Cortex of kidney (tissue), 1 donor: ENCODE measurements around the gene CLCN2.

Experiments used
- DNase-seq: peaks from one replicate; lab custom pipeline; 2025; lab: John Stamatoyannopoulos, UW

Gene CLCN2

DNA sequence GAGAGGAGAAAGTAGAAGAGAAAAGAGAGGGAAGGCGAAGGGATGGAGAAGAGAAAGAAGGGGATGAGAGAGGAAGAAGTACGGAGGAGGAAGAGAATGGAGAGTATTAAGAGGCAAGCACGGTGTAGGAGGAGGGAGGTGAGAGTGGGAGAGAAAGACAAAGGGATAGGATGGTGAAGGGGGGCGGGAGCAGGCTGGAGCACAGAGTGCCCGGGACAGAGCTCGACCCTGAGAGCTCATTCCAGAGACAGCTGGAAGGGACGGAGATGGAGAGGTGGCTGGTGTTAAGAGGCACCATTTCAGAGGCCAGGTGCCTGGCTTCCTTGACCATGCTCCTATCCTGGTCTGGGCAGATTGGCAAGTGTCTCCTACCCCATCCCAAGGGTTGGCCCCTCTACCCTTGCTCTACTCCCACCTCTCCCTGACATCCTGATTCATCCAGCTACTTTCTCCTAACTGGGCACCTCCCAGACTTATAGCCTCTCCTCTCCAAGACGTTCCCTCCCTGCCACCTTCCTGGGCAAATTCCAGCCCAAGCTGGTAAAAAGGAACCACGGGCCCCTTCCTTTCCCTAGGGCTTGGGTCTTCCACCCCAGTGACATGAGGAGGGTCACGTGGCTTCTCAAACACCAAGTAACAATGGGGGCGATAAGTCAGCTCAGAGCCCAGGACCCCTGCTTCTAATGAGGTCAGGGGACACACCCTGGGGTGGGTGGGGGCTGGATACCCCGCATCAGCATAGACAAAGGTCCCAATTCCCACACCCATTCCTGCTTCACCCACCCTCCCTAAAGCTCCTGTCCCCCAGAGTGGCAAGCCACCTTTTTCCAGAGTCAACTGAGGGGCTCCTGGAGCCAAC is 1.1 kb downstream of the CLCN2 start:
- no peak for DNase-seq

DNA sequence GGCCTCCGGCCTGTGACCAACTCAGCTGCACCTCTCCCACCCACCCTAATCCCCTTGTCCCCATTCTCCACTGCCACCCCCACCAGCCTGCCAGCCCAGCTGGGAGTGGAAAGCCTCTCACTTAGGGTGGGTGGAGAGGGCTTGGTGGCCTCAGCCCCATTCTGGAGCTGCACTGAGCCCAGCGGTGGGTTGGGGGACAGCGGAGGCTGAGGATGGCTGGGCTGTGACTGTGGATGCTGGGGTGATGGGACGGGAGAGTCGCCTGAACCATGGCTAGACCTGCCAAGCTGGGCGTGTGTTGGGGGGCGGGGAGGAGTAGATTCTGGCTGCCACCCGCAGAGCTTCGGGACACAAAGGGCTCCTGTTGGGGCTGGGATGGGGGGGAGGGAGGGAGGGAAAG is 1.8 kb downstream of the CLCN2 start:
- DNase-seq: no peak

DNA sequence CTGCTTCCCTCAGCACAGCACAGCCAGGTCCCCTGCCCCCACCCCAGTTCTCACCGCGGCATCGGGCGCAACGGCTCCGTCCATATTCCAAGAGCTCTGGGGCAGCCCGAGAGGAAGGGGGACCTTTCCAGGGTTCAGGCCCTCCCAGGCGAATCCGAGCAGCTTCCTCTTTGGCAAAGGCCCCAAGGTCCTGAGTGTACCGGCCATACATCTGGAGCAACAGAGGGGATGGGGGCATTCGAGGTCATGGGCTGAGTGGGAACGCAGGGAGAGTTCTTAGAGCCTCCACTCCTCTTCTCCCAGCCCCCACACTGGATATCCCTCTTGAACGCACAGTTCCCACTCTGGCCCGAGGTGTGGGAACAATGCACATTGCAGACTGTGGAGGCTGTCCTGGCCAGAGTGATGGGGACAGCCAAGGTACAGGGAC is 2.5 kb downstream of the CLCN2 start:
- no peak for DNase-seq

DNA sequence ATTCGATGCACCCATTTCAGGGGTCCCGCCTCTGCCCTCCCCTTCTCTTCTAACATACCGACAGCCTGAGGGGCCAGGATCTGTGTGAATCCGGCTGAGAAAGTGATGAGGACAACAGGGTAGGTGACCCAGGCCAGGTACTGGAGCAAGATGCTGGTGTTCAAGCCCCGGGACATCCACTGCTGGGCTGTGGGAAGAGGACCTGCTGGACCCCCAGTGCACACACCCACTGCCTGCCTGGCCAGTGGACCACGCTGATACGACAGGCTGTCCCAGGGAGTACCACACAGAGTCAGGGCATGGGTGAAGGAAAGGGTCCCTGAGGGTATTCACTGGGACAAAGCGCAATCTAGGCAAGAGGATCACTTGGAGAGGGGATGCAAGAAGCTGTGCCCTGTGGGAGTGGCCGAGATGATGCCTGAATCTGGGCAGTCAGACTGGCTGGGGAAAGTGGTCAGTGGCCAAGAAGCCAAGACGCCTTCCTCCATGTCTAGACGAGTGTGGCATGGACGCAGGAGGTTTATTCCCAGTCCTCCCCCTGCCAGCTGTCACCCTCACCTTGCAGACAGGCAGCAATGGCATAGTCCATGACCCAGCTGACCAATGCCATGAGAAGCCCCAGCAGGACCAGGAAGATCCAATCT is 3.2 kb downstream of the CLCN2 start:
- no peak for DNase-seq

DNA sequence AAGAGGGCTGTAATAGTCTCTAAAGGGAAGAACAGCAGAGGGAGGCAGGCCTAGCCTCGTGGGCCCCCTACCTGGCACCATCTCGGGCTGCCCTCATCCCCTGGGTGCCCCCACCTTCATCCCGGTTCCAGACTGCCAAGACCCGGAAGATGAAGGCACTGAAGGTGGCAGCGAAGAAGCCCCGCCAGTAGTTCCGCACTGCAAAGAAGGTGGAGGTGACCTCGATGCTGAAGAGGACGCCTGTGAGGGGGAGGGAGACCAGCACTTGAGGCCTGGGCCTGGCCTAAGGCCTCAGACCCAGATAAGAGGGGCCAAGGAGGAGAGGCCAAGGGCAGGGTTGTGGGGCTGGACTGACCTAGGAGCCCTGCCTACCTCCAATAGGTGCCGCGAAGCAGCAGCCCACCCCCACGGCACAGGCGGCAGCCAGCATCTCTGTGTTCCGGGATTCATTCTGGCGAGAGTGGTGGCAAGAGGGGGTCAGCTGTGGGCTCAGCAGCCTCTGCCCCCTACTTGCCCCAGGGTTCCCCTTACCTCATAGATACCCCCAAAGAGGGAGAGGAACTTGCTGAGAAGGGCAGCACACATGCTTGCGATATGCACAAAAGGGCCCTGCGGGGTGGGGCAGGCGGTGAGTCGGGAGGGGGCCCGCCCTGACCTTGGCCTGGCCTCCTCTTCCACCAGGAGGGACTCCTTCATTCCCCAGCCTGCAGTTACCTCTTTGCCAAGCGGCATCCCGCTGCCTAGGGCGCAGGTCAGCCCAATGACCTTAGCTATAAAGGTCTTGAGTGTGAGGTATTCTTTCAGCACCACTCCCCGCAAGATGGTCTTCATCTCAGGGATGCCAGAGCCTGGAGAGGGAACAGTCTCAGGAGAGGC is 3.9 kb downstream of the CLCN2 start:
- no peak for DNase-seq

DNA sequence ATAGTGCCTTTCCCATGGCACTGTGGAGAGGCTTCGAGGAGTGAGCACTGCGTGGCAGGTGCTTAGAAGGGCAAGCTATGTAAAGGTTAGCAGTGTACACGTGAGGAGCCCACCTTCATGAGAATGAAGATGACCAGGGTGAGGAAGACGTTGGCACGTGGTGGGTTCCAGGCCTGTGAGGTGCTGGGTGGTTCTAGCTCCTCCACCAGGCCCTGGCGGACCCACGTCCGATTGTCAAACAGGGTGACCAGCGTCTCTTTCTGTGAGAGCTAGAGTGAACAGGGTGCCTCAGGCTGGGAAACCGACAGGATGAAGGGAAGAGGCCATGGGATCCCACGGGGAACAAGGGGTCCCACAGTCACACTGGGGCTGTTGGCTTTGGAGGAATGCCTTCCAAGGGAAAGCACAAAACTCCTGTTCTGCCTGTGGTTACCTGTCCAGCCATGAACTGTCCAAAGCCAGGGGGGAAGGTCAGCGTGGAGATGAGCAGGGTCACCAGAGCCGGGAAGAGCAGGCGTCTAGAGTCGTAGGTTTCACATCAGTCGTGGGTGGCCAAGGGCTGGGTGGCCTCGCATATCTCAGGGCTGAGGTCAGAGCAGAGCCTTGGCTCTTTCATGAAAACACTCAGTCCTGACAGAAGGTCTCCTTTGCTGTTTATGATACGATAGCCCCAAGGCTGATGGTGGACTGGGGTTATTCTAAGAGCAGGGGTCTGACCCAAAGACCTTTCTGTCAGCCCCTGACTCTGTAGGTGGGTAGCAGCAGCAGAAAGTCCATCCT is 6.0 kb downstream of the CLCN2 start:
- DNase-seq: no peak

DNA sequence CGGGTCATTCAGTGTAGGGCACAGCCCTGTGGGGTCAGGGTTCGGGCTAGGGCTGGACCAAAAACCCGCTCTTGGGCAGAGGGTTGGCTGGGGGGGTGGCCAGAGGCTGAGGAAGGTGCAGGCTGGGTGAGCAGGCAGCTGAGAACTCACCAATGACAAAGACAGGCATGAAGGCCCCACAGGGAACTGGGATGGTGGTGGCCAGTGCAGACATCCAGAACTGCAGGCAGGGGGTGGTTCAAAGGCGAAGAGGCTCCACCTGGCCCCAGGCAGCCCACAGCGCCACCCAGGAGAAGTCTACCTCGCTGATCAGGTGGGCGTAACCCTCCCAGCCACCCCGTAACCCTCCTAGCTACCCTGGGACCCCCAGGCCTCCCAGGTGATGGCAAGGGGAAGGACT is 6.7 kb downstream of the CLCN2 start:
- no peak for DNase-seq

DNA sequence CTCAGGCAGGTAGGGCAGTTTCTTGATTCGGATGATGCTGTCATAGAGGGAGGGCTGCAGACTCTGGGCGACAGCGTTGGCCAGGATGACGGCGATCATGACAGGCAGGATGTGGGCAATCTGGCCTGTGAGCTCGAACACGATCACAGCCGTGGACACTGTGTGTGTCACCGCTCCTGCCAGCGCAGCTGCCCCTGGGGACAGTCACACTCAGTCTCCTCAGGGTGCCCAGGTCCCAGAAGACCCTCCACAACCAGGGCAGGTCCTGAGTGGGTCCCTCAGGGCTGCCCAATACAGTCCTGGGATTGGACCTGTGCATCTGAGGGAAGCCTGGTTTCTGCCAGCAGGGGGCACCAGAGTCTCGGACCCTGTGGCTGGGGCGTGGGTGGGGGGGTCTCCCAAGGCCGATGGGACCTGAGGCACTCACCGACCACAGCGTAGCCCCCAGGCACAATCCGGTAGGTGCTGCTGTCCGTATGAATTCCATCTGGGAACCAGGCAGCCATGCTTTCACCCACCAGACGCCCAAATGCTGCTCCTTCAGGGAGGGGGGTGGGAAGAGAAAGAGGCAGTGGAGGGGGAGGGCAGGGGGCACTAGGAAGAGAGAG is 7.2 kb downstream of the CLCN2 start:
- DNase-seq: no peak

DNA sequence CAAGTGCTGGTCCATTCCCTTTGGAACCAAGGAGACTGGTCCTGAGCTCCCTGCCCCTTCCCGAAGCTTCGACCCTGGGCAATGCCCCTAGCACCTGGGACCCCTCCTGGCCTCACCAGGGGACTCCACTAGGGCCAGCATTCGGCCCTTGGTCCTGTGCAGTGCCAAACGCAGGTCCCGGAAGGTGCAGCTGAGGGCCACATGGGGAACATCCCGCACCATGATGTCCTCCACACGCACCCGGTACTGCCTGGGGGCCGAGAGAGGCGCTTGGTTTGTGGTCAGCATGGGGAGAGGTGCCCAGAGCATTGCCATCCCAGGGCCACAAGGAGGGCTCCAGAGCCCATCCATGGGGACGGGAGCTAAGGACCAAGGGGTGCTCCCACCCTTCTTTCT is 7.9 kb downstream of the CLCN2 start:
- DNase-seq: no peak

DNA sequence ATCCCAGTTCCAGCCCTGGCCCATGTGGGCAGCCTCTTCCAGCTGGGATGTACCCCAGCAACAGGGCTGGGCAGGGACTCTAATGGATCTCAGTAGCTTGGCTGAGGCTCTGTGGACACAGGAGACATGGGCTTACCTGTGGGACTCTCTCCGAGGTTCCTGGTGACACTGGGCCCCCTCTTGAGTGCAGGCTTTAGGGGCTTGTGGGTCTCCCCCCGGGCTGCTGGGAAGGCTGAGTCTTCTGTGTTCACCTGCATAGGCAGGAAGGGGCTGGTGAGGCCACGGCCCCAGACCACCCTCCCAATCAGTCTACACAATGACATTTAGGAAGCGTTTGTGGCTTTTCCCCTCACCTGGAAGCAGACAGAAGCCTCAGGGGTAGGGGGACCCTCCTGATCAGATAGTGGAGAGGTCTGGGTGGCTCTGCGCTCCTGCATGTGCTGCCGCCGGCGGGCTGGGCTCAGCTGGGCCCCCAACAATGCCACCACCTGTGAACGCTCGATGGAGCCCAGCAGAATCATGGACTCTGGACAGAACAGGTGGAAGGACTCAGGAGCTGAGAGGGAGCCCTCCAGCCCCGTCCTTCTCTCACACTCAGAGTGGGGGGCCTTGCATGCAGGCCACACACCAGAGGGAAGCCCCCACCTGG is 8.4 kb downstream of the CLCN2 start:
- DNase-seq: no peak

DNA sequence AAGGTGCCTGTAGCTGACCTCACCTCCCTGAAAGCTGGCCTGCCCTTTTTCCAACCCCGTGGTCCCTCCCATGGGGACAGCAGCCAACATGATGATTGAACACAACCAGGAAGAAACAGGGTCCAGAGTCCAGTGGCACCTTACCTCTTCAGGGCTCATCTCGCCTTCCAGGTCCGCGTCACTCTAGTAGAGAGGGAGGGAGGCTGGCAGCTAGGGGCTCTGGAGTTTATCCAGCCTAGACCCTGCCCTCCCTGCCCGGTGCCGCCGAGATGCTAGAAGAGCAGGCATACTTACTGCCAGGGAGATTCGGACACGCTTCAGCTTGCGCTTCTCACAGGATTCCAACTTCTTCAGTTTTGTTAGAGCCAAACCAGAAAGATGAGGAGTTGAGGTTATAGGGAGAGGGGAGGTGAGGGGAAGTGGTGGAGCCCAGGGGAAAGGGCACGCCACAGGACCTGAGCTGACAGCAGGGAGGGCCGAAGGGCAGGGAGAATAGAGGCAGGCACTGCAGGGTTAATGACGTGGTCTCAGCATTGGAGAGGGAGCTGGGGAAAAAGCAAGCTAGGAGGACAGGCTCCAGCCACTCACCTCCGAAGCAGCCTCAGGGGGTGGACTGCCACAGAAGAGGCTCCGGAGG is 9.1 kb downstream of the CLCN2 start:
- DNase-seq: no peak

DNA sequence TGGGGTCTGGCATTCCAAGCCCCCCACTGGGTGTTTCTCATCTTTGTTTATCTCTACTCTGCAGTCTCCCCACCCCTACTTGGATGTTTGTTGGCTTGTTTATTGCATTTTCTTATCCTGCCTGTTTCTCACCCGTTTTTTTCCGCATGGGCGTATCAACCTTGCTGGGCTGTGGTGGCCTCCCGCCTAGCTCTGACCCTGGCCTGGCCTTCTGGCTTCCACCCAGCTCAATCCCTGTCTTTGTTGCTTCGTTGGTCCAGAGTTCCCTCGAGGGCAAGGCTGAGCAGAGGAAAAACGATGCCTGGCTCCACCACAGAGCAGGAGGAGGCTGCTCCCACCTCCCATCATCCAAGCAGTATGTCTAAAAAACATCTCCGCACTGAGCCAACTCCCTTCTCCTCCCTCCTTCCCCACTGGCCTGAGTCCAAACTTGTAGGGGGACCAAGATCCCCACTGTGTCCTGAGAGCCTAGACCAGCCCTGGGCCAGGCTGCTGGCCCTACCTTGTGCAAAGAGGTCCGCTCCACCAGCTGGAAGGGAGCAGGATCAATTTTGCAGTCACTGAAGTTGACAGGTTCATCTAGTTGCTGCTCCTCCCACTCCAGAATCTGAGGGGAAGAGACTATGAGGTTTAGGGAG is 9.8 kb downstream of the CLCN2 start:
- DNase-seq: no peak

DNA sequence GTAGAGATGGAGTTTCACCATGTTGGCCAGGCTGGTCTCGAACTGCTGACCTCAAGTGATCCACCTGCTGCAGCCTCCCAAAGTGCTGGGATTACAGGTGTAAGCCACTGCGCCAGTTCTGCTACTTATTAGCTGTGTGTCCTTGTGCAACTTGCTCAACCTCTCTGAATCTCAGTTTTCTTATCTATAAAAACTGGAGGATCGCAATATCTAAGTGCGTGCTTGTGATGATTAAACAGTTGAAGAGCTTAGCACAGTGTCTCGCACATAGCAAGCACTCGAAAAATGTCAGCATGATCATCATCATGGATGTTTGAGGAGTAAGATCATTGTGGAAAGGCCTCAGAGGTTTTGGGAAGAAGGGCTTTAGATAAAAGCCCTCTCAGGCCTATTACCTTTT is 10.8 kb downstream of the CLCN2 start:
- DNase-seq: no peak

DNA sequence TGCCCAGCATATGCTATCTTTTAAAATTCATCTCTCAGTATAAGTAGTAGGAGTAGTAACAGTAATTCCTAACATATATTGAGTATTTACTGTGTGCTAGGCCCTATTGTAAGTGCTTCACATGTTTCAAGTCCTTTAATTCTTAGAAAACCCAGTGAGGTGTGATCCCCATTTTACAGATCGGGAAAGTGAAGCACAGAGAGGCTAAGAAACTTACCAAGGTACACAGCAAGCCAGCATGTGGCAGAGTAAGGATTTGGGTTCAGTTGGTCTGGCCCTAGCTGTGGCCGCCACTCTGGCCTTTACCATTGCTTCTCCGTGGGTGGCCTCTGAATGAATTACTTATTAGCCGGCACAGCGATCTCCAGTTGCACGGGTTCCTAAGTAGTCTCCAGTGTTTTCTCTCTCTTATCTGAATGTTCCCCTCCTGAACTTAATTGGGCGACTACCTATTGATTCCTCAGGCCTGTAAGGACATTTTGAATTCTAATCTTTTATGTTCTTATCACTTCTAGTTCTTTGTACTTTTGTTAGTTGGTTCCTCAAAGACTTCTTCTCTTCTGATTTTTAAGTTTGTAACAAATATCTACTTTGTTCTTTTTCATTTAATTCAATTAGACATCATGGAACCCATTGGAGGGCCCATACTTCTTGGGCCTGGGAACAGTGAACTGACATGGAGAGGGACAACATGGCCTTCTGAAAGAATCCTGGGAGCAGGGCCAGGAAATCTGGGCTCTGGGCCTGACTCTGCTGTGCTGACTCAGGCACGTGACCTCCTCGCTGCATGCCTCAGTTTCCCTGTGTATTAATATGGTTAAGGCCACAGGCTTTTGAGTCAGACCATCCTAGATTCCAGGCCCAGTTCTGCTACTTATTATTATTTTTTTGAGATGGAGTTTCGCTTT is 11.6 kb downstream of the CLCN2 start:
- no peak for DNase-seq

DNA sequence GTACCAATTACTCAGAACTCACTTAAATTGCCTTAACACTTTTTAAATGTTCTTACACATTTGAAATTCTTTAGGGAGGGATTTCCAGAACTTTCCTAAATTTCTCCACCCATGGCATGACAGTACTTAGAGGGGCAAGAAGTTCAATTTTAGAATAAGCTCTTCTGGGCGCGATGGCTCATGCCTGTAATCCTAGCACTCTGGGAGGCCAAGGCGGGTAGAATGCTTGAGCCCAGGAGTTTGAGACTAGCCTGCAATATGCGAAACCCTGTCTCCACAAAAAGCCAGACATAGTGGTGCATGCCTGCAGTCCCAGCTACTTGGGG is 13.4 kb downstream of the CLCN2 start:
- no peak for DNase-seq

DNA sequence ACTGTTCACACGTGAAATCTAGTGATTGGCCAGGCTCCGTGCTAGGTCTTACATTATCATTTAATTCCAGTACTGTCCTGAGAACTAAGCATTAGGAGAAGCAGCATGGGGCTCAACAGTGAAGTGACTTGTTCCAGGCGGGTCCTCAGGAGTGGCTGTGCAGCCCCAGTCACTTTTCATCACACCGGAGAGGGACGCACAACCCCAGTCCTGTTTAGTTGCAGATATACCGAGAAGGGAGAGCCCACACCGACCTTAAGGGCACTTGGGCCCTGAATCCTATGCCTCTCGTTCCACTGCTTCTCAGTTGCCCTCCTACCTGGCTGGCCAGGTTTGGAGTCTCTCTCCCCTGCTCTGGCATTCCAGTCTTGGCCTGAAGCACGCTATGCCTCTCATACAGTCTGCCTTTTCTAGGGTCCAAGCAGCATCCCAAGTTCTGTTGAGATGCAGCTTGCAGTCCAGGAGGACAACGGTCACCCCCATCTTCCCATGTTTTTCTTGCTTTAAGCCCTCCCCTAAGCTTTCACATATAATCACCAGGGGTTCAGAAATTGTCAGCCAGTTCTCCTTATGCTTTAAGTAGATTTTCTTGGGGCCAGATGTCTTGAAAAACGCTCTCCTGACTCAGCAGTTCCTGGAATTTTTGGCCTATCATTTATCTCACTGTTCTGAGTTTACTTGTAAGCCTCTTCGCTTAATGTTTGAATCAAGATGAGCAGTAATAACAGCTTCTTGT is 13.9 kb downstream of the CLCN2 start:
- no peak for DNase-seq

DNA sequence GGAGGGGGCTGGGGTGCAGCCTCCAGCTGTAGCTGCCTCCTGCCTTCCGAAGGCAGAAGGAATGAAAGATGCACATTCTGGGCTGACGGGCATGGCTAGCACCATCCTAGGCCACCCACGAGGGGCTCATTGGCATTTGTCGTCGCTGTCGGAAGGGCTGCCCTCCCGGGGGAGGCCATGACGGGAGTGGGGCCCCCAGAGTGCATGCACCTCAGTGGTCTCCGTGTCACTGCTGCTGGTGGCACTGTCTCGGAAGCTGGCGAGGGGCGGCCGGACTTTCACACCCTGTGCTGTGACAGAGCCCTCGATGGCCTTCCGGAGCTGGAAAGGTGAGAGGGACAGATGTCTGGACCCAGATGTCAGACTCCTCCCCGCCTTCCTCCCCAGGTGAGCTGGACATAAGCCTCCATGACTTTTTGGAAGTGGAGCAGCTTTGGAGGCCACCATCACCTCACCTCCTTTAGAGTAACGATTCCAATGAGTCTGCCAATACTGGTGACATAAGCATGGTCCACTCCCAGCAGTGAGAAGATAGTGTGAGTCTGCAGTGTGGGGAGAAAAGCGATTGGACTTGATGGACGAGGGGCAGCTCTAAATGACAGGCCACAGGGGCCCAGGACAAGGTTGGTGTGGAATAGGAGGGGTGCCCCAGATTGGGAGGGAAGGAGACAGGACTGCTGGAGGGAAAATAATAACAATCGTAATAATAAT is 14.8 kb downstream of the CLCN2 start:
- DNase-seq: no peak
